ENCODE data around the gene AGPAT4. TPM values are rescaled to one million over a fixed set of nuclear protein-coding genes. Genes with fewer than 3 reads are reported as not detected.

AGPAT4 gene
- total RNA-seq, 2 experiments from 2014 or later: 1.9 to 2.5 TPM

DNA sequence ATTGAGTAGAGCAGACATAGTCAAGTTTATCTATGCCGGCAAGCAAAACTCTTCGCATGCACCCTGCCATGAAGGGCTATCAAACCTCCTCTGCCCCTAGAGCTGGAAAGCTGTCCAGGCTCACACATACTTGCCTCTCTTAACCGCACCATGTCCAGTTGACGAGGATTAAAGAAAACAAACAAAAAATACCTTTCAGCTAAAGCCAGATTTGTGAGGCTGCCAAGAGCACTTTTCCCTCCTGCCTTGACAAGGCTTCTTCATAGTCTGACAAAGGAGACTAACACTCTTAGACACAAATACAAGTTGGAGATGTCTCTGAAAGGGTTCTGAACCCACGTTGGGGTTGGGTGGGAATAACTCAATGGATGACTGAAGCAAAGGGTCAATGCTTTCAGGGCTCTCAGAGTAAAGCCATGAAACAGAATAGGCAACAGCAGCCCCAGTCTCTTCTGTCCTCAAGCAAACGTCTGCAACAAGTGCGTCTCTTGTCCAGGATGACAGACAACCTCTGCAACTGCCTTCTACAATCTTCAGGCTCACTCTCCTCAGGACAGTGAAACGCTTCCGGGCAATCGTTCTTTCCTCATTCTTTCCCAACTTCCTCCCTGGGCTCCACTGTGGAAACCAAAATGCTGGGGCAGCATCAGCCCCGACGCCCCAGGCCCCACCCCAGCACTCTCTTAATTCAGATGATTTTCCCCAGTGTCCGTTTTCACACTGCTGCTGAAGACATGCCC lies 57.8 kb downstream of the AGPAT4 start:
- Mint-ChIP-seq H3K4me3 (no peak overlapping the region), H3K36me3 (peaks cover 24% of the 10 kb centered on the region), H3K4me1 (no peaks in the 10 kb centered on the region), H3K9me3 (peaks cover 14% of the 10 kb centered on the region), H3K27ac (no peak overlapping the region), H3K27me3 (no peaks in the 10 kb centered on the region)
- DNase-seq: no peak

GRCh38 chr6:161215193-161215592 lies 58.7 kb downstream of the AGPAT4 start:
- no peak overlapping the region for H3K4me3 Mint-ChIP-seq
- no peak for DNase-seq
- peaks cover 14% of the 10 kb centered on the region for H3K9me3 Mint-ChIP-seq
- no peaks in the 10 kb centered on the region for H3K4me1 Mint-ChIP-seq
- H3K27me3 Mint-ChIP-seq: no peaks in the 10 kb centered on the region
- no peak overlapping the region for H3K27ac Mint-ChIP-seq
- H3K36me3 Mint-ChIP-seq: peaks cover 26% of the 10 kb centered on the region

DNA sequence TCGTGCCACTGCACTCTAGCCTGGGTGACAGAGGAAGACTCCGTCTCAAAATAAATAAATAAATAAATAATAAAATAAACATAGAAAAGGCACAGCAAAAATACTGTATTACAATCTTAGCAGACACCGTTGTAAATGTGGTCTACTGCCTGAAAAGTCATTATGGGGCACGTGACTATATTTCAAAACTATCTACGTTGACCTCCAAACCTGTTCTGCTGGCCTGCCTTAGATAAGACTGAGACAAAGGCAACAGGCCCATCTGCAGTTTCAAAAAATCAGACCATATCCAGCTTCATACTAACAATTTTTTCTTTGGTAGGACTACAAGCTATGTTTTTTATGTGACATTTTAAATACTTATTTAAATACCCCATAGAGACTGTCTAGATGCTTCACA lies 59.1 kb downstream of the AGPAT4 start:
- Mint-ChIP-seq H3K9me3 (peaks cover 14% of the 10 kb centered on the region), H3K36me3 (peaks cover 26% of the 10 kb centered on the region), H3K27ac (no peak overlapping the region), H3K4me3 (no peak overlapping the region), H3K27me3 (no peaks in the 10 kb centered on the region), H3K4me1 (no peaks in the 10 kb centered on the region)
- no peak for DNase-seq

GRCh38 chr6:161212902-161213301 lies 61.0 kb downstream of the AGPAT4 start:
- Mint-ChIP-seq H3K27me3 (no peaks in the 10 kb centered on the region), H3K4me1 (no peaks in the 10 kb centered on the region), H3K4me3 (no peak overlapping the region), H3K36me3 (peaks cover 26% of the 10 kb centered on the region), H3K9me3 (peaks cover 15% of the 10 kb centered on the region), H3K27ac (no peak overlapping the region)
- no peak for DNase-seq

DNA sequence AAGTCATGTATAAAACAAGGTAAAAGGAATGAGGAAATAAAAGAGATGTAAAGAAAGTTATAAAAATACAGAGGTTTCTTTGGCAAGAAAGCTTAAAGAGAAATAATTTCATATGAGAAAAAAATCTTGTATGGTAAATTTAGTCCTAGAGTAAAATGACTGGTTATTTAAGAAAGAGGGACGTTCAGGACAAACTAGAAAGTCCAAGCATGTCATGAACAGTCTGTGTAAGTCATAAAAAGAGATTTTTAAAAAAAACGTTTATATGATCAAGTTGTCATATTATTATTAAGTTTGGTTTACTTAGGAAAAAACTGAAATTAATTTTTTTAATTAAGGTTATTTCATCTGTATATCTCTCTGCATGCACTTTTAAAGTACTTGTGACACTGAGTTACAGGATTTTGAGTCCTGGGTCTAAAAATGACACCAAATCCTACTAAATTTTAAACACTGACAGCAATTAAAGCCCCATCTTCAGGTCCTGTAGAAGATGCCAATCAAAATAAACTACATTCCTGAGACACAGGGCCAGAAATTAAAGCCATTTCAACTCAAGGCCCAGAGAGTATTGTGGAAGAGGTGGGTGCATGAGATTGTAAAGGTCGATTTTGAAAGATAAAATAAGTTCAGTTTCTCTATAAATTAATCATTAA lies 62.4 kb downstream of the AGPAT4 start:
- H3K4me3 Mint-ChIP-seq: no peak overlapping the region
- peaks cover 15% of the 10 kb centered on the region for H3K9me3 Mint-ChIP-seq
- H3K4me1 Mint-ChIP-seq: no peaks in the 10 kb centered on the region
- no peaks in the 10 kb centered on the region for H3K27me3 Mint-ChIP-seq
- no peak overlapping the region for H3K27ac Mint-ChIP-seq
- DNase-seq: no peak
- H3K36me3 Mint-ChIP-seq: peaks cover 20% of the 10 kb centered on the region

DNA sequence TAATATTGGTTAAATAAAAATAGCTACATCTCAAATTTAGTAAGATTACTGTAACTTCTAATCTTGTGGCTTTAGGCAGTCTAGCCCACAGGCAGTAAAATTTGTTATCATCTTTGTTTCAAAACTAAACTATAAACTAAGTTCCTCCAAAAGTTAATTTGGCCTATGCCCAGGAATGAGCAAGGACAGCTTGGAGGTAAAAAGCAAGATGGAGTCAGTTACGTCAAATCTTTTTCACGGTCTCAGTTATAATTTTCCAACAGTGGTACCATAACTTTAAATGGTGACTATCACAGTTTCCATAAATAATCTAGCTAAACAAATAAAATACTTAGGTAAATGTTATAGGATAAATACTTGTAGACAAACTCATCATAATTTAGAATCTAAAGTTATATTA lies 63.0 kb downstream of the AGPAT4 start:
- H3K27me3 Mint-ChIP-seq: no peaks in the 10 kb centered on the region
- H3K27ac Mint-ChIP-seq: no peak overlapping the region
- peaks cover 14% of the 10 kb centered on the region for H3K36me3 Mint-ChIP-seq
- H3K9me3 Mint-ChIP-seq: peaks cover 15% of the 10 kb centered on the region
- no peak for DNase-seq
- no peaks in the 10 kb centered on the region for H3K4me1 Mint-ChIP-seq
- no peak overlapping the region for H3K4me3 Mint-ChIP-seq

DNA sequence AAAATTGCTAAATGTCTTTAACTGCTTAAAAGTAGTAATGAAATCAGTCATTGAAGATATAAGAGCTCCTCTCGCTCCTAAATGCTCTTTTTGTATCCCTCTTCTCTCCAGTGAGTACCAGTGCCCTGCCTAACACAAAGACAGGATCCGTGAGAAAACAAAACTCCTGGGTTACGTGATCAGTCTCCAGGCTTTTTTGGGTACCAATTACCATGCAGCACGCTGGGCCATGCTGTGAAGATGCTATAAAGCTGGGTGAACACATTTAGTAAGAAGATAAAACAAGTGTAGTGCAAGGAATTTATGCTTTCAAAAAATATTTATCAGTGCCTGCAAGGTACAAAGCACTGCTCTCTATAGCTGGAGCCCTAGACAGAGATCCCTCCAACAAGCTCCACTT lies 66.7 kb downstream of the AGPAT4 start:
- DNase-seq: no peak
- Mint-ChIP-seq H3K27me3 (no peaks in the 10 kb centered on the region), H3K36me3 (peaks cover 4% of the 10 kb centered on the region), H3K9me3 (peaks cover 9% of the 10 kb centered on the region), H3K4me3 (no peak overlapping the region), H3K27ac (no peak overlapping the region), H3K4me1 (no peaks in the 10 kb centered on the region)

DNA sequence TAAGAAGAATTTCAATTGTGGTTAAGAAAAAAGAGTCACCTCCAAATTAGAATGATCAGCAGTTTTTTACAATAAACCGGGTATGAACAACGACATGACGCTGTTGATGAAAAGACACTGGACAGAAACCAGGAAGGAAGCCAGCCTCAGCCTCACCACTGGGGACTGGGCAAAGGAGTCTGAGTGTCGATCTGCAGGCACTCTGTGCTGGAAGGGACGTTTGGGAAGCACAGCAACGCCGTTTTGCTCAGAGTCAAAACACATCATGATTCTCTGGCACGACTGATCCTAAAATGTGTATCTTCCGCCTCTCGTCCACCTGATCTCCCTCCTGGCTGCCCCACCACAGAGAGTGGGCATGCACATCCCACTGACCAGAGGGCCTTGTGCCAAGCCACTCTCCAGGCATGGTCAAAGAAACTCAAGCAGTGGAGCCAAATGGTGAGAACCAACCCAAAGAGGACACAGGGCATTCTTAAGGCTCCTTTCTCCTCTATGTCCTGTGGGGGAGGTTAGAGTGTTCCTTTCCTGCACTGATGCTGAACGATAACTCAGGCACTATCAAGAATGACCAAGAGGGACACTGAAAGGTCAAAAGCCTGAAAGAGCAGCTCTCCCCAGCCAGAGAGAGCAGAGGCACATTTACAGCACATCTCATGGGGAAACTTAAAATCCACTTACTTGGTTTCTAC lies 68.8 kb downstream of the AGPAT4 start:
- no peak overlapping the region for H3K4me3 Mint-ChIP-seq
- no peaks in the 10 kb centered on the region for H3K27me3 Mint-ChIP-seq
- no peaks in the 10 kb centered on the region for H3K36me3 Mint-ChIP-seq
- H3K4me1 Mint-ChIP-seq: no peaks in the 10 kb centered on the region
- no peak for DNase-seq
- no peak overlapping the region for H3K27ac Mint-ChIP-seq
- H3K9me3 Mint-ChIP-seq: peaks cover 4% of the 10 kb centered on the region

DNA sequence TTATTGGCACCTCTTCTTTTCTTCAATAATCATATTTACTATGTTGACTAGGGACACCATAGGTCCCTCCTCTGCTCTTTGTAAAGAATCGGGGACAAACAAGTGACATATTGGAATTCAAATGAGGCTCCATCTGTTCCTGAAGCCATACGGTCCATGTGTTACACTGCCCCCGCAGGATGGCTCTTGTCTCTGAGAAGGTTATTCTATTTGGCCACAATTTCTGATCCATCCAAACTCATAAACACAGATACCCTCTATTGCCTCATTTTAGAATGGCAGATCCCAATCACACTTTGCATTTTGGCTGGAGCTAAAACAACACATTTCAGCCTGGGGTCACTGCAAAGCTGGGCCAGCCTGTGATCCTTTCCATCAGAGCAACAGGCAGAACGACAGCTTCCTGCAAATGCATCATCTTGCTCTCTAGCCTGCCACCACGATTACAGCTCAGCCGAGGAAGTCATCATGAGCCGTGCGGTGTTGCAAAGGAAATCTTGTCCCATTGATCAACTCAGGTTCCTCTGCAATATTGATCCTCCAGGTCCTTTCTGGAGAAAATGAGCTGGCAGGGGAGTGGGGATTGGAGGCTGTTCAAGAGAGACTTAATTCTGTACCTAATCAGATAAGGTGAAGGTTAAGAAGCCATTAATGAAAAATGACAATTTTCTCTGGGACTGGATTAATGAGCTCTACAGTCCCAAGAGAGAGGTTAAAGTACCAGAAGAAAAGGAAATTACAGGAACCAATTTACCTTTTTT lies 73.1 kb downstream of the AGPAT4 start:
- no peaks in the 10 kb centered on the region for H3K4me1 Mint-ChIP-seq
- H3K36me3 Mint-ChIP-seq: no peaks in the 10 kb centered on the region
- no peak for DNase-seq
- H3K9me3 Mint-ChIP-seq: no peaks in the 10 kb centered on the region
- no peak overlapping the region for H3K27ac Mint-ChIP-seq
- H3K4me3 Mint-ChIP-seq: no peak overlapping the region
- H3K27me3 Mint-ChIP-seq: no peaks in the 10 kb centered on the region

DNA sequence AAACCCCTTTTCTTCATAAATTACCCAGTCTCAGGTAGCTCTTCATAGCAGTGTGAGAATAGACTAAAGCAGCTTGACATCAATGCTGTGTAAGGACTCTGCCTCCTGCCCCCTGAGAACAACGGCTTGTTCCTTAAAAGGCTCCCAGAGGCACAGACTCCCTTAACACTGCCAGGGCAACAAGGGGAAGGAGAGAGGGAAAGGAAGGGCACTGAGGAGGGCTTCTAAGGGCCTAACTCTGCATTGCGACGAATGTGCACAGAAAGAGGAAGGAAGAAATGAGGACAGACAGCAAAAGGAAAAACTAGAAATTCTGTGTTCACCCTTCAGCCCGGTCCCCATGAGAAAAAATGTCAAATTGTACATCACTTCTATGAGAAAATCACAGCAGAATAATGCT lies 74.0 kb downstream of the AGPAT4 start:
- H3K9me3 Mint-ChIP-seq: no peaks in the 10 kb centered on the region
- no peak overlapping the region for H3K27ac Mint-ChIP-seq
- H3K27me3 Mint-ChIP-seq: no peaks in the 10 kb centered on the region
- no peak for DNase-seq
- H3K36me3 Mint-ChIP-seq: no peaks in the 10 kb centered on the region
- no peaks in the 10 kb centered on the region for H3K4me1 Mint-ChIP-seq
- H3K4me3 Mint-ChIP-seq: no peak overlapping the region

DNA sequence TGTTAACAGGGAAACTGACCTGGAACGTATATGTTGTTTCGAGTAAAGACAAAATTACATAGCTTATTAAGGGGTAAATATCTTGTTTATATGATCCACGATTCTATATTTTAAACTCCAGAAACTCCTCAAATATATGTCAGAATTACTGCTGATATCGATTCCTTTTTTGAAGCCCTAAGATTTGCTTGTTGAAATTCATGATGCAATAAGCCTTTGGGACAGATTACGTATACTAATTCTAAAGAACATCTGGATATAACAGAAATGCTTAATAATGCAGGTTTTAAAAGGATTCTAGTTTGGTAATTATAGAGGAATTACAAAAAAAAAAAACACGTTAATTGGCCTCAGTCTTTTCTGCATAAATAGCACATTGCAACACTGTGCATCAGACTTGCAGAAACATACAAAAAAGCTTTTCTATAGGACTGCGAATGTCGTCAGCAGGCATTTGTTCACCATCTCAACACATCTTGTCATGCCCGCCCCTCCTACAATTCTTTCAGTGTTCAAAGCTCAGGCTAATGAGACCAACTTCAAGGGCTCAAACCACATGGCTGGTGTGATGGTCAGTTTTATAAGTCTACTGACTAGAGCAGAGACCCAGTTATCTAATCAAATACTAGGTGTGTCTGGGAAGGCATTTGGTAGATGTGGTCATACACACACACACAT lies 74.9 kb downstream of the AGPAT4 start:
- Mint-ChIP-seq H3K4me3 (no peak overlapping the region), H3K27ac (no peak overlapping the region), H3K4me1 (no peaks in the 10 kb centered on the region), H3K36me3 (no peaks in the 10 kb centered on the region), H3K9me3 (peaks cover 3% of the 10 kb centered on the region), H3K27me3 (no peaks in the 10 kb centered on the region)
- no peak for DNase-seq

DNA sequence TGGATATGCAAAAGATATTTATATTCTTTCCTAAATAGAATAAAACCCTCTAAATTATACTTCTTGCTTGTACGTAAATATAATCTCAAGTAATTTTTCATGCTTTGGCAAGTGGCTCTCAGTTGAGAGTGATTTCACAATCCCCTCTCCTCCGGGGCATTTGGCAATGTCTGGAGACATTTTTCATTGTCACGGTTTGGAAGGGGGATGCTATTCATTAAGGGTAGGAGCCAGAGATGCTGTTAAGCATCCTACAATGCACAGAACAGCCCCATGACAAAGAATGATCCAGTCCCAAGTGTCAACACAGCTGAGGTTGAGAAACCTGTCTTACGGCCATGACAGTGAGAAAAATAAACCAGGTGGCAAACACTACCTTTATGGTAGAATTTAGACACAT lies 75.7 kb downstream of the AGPAT4 start:
- H3K4me1 Mint-ChIP-seq: no peaks in the 10 kb centered on the region
- H3K27ac Mint-ChIP-seq: no peak overlapping the region
- no peak for DNase-seq
- peaks cover under 1% of the 10 kb centered on the region for H3K36me3 Mint-ChIP-seq
- no peaks in the 10 kb centered on the region for H3K27me3 Mint-ChIP-seq
- no peak overlapping the region for H3K4me3 Mint-ChIP-seq
- H3K9me3 Mint-ChIP-seq: peaks cover 4% of the 10 kb centered on the region

DNA sequence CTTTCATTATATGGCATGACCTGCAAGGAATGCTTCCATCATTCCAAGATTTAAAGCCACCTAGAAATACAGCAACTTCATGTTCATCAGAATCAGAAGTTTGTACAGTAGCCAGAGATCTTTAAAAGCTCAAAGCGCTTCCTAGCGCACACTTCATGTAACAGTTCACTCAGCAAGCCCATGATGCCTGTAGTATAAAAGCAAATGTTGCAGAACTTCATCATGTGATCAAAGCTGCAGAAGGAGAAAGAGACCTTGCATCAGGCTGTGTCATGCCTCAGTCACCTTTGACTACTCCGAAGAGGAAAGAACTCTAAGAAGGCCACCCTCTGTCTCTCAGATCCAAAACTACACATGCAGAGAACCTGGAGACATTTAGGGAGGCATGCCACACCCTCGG lies 78.5 kb downstream of the AGPAT4 start:
- no peaks in the 10 kb centered on the region for H3K4me1 Mint-ChIP-seq
- H3K27me3 Mint-ChIP-seq: no peaks in the 10 kb centered on the region
- DNase-seq: no peak
- H3K27ac Mint-ChIP-seq: no peak overlapping the region
- peaks cover 9% of the 10 kb centered on the region for H3K36me3 Mint-ChIP-seq
- no peak overlapping the region for H3K4me3 Mint-ChIP-seq
- H3K9me3 Mint-ChIP-seq: peaks cover 13% of the 10 kb centered on the region

DNA sequence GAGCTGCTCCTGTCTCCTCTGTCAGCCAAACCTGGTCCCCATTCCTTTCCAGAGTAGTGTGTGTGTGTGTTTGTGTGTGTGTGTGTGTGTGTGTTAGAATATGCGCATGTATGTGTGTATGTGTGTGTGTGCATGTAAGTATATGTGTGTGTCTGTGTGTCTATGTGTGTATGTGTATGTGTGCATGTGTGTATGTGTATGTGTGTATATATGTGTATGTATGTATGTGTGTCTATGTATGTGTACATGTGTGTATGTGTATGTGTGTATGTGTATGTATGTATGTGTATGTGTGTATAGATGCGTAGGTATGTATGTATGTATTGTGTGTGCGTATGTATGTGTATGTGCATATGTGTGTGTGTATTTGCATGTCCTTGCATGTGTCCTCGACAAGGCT lies 79.5 kb downstream of the AGPAT4 start:
- Mint-ChIP-seq H3K36me3 (peaks cover 9% of the 10 kb centered on the region), H3K9me3 (peaks cover 13% of the 10 kb centered on the region), H3K4me3 (no peak overlapping the region), H3K27me3 (no peaks in the 10 kb centered on the region), H3K27ac (no peak overlapping the region), H3K4me1 (no peaks in the 10 kb centered on the region)
- DNase-seq: no peak
